Hematopoietic multipotent progenitor cell treated with erythropoietin and hydrocortisone succinate and interleukin-3 and kit ligand, for 4 days (in vitro differentiated cells): ENCODE measurements around the gene CAPNS2.

ENCODE experiments used
- DNase-seq: peaks from one replicate; pipeline ENCODE4 v3.0.0-alpha.2; 2015

Gene CAPNS2

GRCh38 chr16:55566432-55567175 is at the start of gene CAPNS2:
Gene CAPNS2 (plus strand): TSS chr16:55566684. CDS start chr16:55566757, 73 bp downstream.
- DNase-seq, result no peak

- no peak for DNase-seq
Measured at GRCh38 chr16:55521792-55522191, 44.7 kb upstream of the CAPNS2 start.

DNA sequence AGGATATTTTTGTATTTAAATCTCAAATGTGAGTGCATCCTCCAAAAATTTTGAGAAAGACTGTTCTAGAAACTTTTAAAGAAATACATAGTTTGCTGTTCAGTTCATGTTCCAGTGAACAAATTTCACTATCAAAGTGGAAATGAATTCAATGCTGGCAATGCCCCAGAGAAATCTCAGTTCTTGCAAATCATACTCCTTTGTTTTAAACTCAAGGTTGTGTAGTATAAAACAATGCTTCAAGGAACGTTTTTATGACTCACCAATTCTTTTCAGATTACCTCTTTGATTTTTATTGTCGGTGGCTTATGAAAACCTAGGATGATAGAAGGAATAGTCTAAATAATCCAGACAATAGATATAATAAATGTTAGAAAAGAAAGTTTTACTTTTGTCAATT is 40.0 kb upstream of the CAPNS2 start:
- no peak for DNase-seq

DNA sequence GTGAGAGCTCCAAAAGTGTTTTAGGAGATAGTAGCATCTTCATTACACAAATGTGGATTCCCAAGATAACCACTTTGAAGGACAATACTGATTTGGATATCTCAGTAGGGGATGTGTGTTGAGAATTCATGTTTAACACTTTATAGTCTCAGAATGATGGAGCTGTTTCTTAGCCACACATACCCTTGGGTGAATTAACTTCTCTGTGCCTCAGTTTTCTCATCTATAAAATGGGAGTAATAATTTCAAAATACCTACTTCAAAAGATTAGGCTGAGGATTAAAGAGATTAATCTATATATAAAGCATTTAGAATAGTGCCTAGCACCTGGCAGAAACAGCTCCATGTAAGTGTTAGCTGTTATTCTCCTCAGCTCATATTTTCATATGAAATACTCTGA is 38.6 kb upstream of the CAPNS2 start:
- no peak for DNase-seq

DNA sequence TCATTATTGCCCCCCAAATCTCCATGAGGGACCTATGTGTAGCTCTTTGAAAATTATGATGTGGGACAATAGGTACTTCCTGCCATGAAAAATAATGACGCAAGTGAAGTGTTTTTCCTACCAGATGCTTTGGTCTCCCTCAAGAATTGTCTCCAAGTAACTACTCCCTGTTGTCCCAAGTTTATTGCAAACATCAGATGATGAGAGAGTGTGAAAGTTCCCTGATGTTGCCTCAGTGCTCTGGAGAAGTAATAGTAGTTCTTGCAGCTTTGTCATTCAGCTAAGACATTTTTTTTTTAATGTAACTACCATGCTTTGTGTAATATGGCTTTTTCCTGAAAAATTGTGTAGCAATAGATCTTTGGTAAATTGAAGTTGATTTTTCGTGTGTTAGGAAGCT is 37.5 kb upstream of the CAPNS2 start:
- DNase-seq, result no peak

DNA sequence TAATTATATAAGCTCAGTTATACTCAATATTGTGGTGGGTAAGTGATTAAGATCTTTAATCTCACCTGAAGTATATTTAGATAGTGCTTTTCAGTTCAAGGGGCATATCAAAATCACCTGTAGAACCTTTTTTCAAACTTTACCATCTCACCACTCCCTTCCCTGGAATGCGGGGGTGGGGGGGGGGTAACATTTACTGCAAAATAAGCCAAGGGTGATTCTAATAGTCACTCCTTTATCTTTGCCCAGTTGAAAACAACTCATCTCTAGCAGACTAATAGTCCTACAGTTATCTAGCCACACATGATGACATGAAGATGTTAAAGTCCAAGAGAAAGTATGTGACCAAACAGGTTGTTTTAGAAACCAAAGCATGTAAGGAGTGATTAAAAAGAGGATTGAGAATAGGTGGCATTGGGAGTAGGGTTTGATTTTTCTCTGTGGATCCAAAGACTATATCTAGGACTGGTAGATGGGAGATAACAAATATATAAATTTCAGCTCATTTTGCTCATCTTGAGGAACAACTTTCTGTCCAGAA is 36.1 kb upstream of the CAPNS2 start:
- no peak for DNase-seq

DNA sequence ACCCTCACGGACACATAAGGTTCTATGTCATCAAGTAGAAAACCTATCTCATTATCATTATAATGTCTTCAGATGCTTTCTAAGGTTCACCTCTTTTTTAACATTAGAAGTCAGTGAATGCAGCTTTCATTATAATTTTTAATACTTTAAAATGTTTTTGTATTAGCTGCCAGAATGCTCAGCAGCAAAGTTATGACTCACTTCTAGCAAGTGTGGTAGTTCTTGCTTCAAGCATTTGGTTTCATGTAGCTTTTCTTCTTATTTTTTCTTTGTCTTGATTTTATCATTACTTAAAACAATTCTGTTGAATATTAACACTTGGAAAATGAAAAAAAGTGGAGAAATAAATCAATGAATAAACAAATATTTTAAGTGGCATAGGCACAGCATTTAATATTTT is 34.3 kb upstream of the CAPNS2 start:
- DNase-seq, result no peak

DNA sequence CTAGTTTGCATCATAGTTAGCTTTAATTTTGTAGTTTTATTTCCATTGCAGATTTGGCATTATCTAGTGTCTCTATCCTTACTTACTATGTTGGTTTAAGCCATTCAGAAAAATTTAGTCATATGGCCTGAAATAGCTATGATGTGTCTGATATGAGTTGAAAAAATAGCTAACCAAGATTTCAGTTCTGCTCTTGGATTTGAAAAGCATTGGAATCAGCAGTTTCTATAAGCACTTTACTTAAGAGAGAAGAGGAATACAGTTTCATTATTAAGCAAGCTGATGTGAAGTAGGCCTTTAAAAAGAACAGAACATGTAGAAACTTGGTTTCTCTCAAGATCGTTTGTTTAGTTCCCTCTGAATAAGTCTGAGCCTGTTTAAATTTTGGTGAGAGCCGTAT is 31.7 kb upstream of the CAPNS2 start:
- DNase-seq, result no peak

DNA sequence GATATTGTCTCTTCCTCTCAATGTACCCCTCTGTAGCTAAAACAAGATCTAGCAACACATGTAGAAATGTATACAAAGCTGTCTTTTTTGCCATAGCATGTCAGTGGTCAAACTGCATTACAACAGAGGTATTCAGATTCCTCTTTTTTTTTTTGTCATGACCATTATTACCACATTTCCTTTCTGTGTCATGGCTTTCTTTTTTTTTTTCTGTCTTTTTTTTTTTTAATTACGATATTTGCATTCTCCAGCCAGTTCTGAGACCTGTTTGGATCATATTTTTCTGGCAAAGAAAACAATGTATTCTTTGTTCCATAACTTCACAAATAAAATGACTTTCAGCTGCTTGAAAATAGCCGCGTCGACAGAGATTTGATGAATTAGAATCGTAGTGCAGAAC is 27.4 kb upstream of the CAPNS2 start:
- DNase-seq, result peak; percentile 75

GRCh38 chr16:55539488-55539887 is 27.0 kb upstream of the CAPNS2 start:
- DNase-seq, result no peak

- no peak for DNase-seq
Measured at GRCh38 chr16:55540221-55540620, 26.3 kb upstream of the CAPNS2 start.

- DNase-seq, result peak; percentile 7
Measured at GRCh38 chr16:55542459-55543082, 23.9 kb upstream of the CAPNS2 start.

- DNase-seq, result peak; percentile 24
Measured at GRCh38 chr16:55543472-55543871, 23.0 kb upstream of the CAPNS2 start.

DNA sequence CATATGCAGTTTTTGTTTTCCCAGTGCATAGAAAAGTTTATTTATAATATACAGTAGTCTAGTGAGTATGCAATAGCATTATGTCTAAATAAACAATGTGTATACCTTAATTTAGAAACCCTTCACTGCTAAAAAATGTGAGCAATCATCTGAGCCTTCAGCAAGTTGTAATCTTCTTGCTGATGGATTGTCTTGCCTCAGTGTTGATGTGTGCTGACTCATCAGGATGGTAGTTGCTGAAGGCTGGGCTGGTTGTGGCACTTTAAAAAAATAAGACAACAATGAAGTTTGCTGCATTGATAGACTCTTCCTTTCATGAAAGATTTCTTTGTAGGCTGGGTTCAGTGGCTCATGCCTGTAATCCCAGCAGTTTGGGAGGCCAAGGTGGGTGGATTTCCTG is 13.9 kb upstream of the CAPNS2 start:
- no peak for DNase-seq

- DNase-seq, result no peak
Measured at GRCh38 chr16:55555436-55555835, 11.0 kb upstream of the CAPNS2 start.

DNA sequence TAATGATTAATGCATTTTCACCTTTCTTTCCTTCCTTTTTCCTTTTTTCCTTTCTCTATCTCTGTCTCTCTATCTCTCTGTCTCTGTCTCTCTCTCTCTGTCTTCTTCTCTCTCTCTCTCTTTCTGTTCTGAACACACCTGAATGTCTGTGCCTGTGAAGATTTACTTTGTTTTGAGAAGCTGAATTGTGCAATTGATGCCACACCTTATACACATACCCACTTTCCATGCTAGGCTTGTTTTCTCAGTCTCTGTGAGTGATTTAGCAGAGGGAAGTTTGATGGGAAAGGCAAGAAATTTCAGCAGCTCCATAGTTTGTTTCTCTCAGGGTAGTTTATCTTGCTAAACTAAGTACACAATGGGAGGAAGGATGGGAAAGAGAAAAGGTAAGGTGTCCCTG is 9.3 kb upstream of the CAPNS2 start:
- DNase-seq, result no peak

DNA sequence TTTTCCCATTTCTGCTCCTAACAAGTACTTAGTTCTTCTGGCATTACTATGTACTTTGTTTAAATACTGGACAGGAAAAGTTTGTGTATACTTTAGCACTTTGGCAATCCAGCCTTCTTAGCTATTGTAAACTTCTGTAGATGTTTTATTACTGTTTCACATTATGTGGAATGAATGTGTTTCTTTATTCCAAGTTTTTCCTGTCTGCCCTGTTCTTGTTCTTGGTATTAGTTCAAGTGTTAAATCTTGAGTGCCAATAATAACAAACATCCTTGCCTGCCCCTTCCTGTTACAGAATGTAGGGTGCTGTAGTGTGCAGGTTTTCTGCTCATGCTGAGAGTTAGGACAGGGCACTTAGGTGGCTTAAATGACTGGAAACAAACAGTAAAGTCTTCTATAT is 7.3 kb upstream of the CAPNS2 start:
- no peak for DNase-seq

DNA sequence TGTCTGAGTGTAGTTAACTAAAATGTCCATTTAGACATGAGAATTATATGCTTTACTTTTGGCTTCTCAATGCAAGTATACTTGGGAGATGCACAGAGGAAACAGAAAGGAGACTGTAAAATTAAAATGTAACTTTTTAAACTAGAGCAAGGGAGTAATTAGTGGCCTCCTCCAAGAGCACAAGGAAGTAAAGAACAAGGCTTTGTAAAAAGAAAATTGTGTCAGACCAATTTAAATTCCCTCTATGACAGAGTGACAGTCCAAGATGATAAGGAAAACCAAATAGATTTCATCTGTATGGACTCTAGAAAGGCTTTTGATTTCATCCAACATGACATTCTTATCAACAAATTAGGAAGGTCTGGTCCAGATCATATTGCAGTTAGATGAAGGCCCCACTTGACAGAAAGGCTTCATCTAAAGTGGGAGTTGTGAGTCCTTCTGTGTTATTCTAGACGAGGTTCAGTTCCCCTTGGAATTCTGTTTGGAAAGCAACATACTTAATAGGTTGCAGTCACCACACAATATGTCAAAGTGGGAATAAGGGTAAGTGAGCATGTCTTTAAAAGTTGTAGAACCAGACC is 6.5 kb upstream of the CAPNS2 start:
- no peak for DNase-seq

GRCh38 chr16:55561319-55561848 is 5.1 kb upstream of the CAPNS2 start:
- no peak for DNase-seq

GRCh38 chr16:55562936-55563335 is 3.5 kb upstream of the CAPNS2 start:
- no peak for DNase-seq

DNA sequence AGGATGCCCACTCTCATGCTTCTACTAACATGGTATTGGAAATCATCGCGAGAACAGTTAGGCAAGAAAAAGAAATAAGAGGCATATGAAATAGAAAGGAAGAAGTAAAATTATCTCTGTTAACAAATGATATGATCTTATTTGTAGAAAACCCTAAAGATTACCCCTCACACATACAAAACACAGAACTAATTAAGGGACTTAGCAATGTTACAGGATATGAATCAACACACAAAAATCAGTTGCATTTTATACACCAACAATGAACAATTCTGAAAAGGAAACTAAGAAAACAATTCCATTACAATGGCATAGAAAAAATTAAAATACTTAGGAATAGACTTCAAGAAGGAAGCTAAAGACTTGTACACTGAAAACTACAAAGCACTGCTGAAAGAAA is 2.7 kb upstream of the CAPNS2 start:
- DNase-seq, result no peak

- DNase-seq, result no peak
Measured at GRCh38 chr16:55565086-55565485, 1.4 kb upstream of the CAPNS2 start.

DNA sequence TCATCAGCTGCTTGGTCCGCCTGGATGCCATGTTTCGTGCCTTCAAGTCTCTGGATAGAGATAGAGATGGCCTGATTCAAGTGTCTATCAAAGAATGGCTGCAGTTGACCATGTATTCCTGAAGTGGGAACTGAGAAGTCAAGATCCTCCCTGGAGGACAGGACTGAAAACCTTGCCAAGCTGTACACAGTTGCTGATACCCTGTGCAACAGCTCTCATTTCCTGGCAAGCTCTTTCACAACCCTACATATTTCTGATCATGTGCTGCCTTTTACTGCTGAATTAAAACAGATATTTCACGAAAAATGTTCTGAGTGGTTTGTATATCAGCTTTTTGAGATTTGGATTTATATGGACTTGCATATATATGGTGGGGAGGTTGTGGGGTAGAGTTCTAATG is 898 bp downstream of the CAPNS2 start:
- DNase-seq, result peak; percentile 33

GRCh38 chr16:55568207-55568606 is 1.7 kb downstream of the CAPNS2 start:
- no peak for DNase-seq
